NCI-H1436 treated with DMSO at 0.1 percent for 48 hours (cell line): ENCODE measurements around the gene FHL2.
"Not testable (repeated sequence)": the region's sequence is repeated elsewhere in the genome, so short reads cannot be mapped to it uniquely, and the experiment has no call there.

ENCODE experiments used
- DNase-seq: peaks from one replicate; lab custom pipeline; 2025; lab: John Stamatoyannopoulos, UW

Gene FHL2

DNA sequence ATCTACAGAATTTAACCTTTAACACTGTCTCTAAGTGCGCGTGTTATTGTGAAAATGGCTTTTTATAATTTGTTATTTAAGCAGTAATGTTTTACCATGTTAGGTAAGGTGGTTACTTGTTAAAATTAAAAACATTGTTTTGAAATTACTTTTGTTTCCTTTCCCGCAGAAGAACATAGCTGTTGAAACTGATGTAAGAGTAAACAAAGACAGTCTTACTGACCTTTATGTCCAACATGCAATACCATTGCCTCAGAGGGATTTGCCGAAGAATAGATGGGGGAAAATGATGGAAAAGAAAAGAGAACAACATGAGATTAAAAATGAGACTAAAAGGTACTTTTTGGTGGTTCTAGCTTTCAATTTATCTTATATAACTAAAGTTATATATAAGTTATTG is 59.4 kb downstream of the FHL2 start:
- DNase-seq: no peak

- DNase-seq: no peak
Observed at GRCh38 chr2:105338020-105338385, 60.8 kb downstream of the FHL2 start.

DNA sequence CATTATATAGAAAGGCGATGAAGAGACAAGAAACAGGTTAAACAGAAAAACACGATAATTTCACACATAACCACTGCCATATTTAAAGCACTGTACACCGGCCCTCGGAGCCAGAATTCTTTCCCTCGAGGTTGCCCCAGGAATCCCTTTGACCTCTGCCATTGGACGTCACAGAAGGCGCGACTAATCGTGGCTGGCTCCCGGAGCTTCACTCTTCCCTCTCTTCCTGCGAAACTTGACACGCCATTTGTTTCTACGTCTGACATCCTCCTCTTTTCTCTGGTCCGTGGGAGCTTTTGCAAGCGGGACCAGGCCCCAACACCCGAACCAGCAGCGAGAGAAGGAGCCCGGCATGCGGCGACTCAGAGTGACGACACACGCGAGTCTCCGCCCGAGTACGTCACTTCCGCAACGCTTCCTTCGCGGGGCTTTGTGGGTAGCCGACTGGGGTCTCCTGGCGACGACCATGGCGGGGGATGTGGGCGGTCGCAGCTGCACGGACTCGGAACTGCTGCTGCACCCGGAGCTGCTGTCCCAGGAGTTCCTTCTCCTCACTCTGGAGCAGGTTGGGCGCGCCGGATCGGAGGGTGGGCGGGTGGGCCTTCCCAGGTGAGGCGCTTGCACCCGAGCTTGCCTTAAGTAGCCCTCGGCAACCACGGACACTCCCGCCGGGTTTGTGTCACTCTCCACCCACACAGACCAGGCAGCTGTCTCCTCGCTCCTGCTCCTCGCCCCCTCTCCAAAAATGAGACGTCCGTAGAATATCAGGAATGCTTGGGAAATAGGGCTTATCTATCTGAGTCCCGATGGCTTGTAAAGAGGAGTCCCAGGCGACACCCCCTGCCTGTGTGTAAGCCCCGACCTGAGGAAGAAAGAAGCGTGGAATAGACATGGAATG is 61.5 kb downstream of the FHL2 start, which contains the start of gene C2orf49:
C2orf49 (plus strand) TSS at position 419 of the 898 bp plus-strand sequence; CDS start at position 467, 48 bp downstream.
- DNase-seq: peak; percentile 55

DNA sequence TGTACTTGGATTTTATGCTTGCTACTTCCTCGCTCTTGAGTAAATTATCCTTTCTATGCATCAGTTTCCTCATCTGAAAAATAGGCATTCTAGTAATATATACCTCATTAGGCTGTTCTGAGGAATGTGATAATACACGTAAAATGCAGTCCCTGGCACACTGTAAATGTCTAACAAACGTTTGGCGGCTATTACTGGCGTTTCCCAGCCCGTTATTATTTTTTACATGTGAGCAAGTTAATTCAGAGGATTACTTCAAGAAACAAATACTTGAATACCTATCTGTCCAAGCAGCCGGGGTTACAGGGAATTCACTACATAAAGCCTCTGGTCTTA is 62.1 kb downstream of the FHL2 start:
- no peak for DNase-seq

DNA sequence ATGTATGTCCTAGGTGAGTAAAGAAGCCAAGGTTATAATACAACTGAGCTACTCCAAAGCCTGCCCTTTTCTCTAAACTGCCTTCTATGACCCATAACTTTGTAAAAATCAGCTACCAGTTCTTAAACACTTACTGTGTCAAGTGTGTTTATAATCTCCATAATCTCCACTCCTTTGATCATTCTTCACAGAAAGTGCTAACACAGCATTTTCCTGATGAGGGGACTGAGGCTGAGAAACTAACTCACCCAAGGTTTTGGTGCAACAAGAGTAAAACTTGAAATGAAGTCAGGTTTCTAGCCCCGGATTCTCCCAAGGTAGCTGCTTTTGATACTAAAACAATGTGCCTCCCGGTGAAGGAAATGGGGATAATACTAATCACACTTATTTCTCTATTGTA is 63.4 kb downstream of the FHL2 start:
- DNase-seq: no peak

DNA sequence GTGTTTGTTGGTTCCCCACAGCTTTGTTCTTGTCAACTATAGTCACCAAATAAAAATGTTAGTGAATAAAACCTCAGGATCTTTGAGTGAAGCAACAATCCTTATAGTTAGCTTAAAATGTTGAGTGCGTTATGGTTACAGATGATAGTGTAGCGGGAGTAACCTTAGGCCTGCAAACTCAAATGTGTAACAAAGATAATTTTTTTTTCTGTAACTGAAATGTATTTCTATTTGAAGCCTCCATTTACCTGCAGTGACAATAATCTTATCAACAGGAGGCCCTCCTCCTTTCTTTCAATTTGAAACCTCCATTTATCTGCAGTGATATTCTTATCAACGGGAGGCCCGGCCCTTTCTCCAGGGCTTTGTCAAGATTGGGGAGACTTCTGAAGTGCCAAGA is 64.6 kb downstream of the FHL2 start:
- DNase-seq: no peak

- DNase-seq: no peak
Observed at GRCh38 chr2:105330681-105331375, 68.0 kb downstream of the FHL2 start.

- DNase-seq: no peak
Observed at GRCh38 chr2:105329561-105330495, 69.0 kb downstream of the FHL2 start, which contains the start of gene TGFBRAP1. Gene TGFBRAP1, minus strand, starts transcription at chr2:105329735. Its CDS starts 21,434 bp downstream, at chr2:105308301.

DNA sequence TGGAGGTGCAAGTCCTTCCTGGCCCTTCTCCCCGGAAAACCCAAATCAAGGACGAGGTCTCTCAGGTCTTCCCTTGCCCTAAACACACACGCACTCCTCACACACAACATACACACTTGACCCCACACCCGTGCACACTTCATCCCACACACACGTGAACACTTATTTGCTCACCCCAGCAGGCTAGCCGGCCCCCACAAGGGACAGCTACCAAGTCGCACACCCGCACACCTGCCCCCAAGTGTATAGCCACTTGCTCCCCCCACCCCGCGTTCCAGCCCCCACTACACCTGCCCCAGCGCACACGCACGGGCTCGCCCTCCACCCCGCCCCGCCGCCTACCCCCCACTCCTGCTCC is 69.7 kb downstream of the FHL2 start:
- DNase-seq: no peak

DNA sequence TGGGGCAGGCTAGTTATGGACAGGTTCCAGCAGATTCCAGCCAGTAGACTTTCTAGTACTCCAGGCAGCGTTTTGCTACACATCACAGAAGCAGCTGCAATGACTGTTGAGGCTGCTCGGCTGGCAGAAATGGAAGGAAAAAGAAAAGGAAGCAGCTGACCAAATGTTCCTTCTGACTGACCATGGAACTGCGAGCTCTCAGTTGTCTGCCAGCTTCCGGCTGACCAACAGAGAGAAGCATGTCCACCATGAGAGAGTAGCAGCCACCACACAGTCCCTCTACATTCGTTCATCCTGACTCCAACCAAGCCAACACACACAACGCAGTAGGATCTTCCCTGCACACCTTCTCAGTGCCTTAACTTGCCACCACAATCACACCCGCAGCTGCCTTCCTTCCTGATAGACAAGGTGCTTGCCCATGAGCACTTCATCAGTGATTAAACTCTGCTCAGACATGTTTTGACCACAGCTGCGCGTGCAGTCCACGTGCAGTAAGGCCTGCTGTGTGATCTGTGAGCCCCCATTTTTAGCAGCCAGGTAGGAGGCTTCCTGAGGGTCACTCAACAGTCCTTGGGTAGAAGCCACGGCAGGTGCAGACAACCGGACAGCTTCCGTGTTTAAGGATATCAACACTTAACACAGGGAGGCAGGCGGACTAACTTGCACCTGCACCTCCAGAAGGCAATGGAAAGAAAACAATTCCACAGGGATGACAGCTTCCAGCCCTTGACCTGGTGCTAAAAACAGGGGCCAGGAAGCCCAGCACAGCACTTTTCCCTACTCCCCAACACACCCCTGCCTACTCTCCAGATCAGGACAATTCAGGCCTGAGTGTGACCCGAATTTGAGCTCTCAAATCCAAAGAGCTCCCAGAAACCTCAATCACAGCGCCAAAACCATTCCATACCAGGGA is 70.3 kb downstream of the FHL2 start:
- DNase-seq: no peak

GRCh38 chr2:105327690-105328089 is 71.2 kb downstream of the FHL2 start:
- no peak for DNase-seq

DNA sequence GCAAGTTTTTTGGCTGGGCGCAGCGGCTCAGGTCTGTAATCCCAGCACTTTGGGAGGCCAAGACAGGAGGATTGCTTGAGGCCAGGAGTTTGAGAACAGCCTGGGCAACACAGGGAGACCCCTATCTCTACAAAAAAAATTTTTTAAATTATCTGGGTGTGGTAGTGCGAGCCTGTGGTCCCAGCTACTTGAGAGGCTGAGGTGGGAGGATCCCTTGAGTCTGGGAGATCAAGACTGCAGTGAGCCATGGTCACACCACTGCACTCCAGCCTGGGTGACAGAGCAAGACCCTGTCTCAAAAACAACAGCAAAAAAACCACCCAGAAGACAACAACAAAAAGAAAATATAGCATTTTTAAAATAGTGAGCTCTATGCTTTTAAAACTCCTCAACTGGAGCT is 71.6 kb downstream of the FHL2 start:
- not testable (repeated sequence) for DNase-seq

- DNase-seq: no peak
Observed at GRCh38 chr2:105325389-105325963, 73.4 kb downstream of the FHL2 start.

GRCh38 chr2:105324732-105325131 is 74.1 kb downstream of the FHL2 start:
- DNase-seq: no peak

DNA sequence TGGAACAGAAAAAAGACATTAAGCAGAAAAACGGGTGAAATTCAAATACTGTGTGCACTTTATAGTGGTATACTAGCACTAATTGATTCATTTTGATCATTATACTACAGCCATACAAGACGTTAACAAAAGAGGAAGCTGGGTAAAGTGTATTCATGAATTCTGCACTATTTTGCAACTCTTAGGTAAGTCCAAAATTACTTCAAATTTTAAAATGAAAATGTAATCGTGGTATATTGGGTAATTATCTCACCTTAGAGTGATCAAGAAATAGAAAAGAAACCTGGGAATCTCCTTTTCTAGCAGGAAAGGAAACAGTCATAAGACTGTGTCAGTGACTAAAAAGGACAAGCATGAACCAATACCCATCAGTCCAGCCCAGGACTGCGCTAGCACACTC is 74.8 kb downstream of the FHL2 start:
- DNase-seq: no peak

- DNase-seq: no peak
Observed at GRCh38 chr2:105323111-105323510, 75.7 kb downstream of the FHL2 start.

DNA sequence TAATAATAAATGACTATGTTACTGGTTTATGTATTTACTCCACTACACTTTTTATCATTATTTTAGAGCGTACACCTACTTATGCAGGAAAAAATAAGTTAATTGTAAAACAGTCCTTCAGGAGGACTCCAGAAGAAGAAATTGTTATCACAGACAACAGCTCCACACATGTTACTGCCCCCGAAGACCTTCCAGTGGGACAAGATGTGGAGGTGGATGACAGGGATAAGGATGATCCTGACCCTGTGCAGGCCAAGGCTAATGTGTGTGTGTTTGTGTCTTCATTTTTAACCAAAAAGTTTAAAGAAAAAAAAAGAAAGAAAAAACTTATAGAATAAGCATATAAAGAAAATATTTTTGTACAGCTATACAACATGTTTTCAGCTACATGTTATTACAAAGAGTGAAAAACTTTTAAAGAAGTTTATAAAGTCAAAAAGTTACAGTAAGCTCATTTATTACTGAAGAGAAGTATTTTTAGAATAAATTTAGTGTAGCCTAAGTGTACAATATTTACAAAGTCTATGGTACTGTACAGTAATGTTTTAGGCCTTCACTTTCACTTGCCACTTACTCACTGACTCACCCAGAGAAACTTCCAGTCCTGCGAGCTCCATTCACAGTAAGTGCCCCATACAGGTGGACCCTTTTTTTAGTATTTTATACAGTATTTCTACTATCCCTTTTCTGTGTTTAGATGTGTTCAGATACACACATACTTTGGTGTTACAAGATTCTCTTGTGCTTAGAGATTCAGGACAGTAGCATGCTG is 76.8 kb downstream of the FHL2 start:
- no peak for DNase-seq

- DNase-seq: no peak
Observed at GRCh38 chr2:105320651-105321215, 78.1 kb downstream of the FHL2 start.

- DNase-seq: no peak
Observed at GRCh38 chr2:105317937-105318336, 80.9 kb downstream of the FHL2 start.

- DNase-seq: no peak
Observed at GRCh38 chr2:105315314-105315713, 83.5 kb downstream of the FHL2 start.
